ENCODE results near the gene PCDHGA9.

DNA sequence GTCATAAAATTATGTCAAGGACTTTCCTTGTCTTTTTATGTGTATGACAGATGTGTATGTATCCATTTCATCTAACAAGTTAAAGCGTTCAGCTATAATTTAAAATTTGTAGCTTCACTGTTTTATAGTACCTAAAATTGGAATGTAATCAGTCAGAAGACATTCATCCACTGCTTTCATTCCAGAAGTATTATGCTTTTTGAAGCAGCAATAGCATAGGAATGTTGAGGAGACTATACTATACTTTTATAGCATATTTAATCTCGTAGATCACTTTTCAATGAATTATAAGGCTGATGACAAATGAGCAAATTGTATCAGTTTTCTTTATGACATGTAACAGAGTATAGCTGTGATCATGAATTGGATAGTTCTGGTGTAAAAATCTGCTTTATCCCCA lies 34.6 kb downstream of the PCDHGA9 start:
- TF ChIP-seq, protein P1, sequence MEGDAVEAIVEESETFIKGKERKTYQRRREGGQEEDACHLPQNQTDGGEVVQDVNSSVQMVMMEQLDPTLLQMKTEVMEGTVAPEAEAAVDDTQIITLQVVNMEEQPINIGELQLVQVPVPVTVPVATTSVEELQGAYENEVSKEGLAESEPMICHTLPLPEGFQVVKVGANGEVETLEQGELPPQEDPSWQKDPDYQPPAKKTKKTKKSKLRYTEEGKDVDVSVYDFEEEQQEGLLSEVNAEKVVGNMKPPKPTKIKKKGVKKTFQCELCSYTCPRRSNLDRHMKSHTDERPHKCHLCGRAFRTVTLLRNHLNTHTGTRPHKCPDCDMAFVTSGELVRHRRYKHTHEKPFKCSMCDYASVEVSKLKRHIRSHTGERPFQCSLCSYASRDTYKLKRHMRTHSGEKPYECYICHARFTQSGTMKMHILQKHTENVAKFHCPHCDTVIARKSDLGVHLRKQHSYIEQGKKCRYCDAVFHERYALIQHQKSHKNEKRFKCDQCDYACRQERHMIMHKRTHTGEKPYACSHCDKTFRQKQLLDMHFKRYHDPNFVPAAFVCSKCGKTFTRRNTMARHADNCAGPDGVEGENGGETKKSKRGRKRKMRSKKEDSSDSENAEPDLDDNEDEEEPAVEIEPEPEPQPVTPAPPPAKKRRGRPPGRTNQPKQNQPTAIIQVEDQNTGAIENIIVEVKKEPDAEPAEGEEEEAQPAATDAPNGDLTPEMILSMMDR (conservative IDR thresholded peaks at IDR 0.05 in 1 of 2, IDR thresholded peaks at IDR 0.05 in 1 of 2; ENCODE audit: extremely low read depth in 1 of 2, insufficient read depth in 1 of 2, low read depth in 1 of 2, low read length in 2 of 2), result no peak
- TF ChIP-seq EZH2 (IDR thresholded peaks at IDR 0.05; ENCODE audit: borderline replicate concordance, low read length), result no peak

All from mammary epithelial cell (primary cell).